Natural killer cell treated with Interleukin-12 subunit alpha and Interleukin-12 subunit beta and Interleukin-15 and Interleukin-18, amount 100 ng/mL, for 72 hours (primary cell): ENCODE results near the gene G3BP2. TPM values are rescaled to one million over a fixed set of nuclear protein-coding genes. Genes with fewer than 3 reads are reported as not detected.
"Not testable (repeated sequence)": the region's sequence is repeated elsewhere in the genome, so short reads cannot be mapped to it uniquely, and the experiment has no call there.

Experiments used
- ATAC-seq, 2 donors: fragments of 150-1000 bp; cut with Tn5 transposase in 1 of 2; sonication (Bioruptor Pico), chemical (Tn5 transposase) in 1 of 2; 2 replicates each; pipeline ENCODE4 v1.10.0; 2021
- DNase-seq: peaks from one replicate; pipeline ENCODE4 v3.0.0; 2022; ENCODE audit warnings: low spot score
- H3K27ac Mint-ChIP-seq, 2 donors: 1 replicate in 1 of 2; 2 replicates in 1 of 2; pipeline ENCODE4 v1.8.0; 2022; ENCODE audit warnings: mixed read lengths in 2 of 2, mild to moderate bottlenecking in 1 of 2, moderate library complexity in 1 of 2
- H3K27me3 Mint-ChIP-seq, 2 donors: 1 replicate in 1 of 2; 2 replicates in 1 of 2; pipeline ENCODE4 v1.8.0; 2022; ENCODE audit warnings: mixed read lengths in 2 of 2
- H3K36me3 Mint-ChIP-seq: one replicate; pipeline ENCODE4 v1.8.0; 2022; ENCODE audit warnings: mixed read lengths
- H3K4me1 Mint-ChIP-seq, 2 donors: 1 replicate in 1 of 2; 2 replicates in 1 of 2; pipeline ENCODE4 v1.8.0; 2022; ENCODE audit warnings: low read depth in 2 of 2, mixed read lengths in 2 of 2, mild to moderate bottlenecking in 1 of 2
- H3K4me3 Mint-ChIP-seq: one replicate; pipeline ENCODE4 v1.8.0; 2022; ENCODE audit warnings: mixed read lengths
- H3K9me3 Mint-ChIP-seq: 2 replicates; pipeline ENCODE4 v1.8.0; 2022; ENCODE audit warnings: mixed read lengths
- total RNA-seq, 2 donors: library from RNA; stranded (reverse); gene quantifications; one replicate each; pipeline ENCODE4 v1.2.3, GENCODE V29; 2022

G3BP2 gene
- total RNA-seq, 2 donors from 2014 or later: 107 to 159 TPM

GRCh38 chr4:75673959-75674328 is 733 bp upstream of the G3BP2 start:
- Mint-ChIP-seq H3K9me3 (no peaks in the 10 kb centered on the region), H3K27me3 (no peaks in the 10 kb centered on the region), H3K4me3 (peak overlapping the region; percentile 98), H3K27ac (peak overlapping the region; percentile 100), H3K36me3 (no peaks in the 10 kb centered on the region), H3K4me1 (peaks cover 30 to 33% of the 10 kb centered on the region in 2 donors)
- no peak for ATAC-seq
- DNase-seq: no peak

DNA sequence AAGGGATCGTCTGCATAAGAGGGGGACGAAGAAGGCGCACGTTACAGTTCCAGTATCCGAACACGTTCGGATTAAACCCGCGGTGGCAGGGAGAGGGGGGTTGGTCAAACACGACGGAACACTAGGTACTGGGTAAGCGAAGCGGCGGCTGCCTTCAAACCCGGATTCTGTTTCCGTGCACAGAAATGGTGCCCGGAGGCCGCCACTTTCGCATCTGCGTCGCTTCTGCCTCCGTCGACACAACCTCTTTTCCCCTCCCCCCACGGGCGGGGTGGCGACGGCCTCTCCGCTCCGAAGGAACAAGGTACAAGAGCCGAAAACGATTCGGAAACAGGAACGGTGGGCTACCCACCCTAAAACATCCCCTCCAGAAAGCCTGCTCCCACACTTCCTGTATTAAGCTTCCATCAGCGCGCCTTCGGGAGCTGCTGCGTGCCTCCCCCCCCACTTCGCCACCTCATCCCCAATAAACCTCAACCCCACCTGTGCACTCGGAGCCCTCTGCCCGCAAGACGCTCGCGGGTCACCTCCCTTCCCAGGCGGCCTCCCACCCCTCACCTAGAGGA is 667 bp downstream of the G3BP2 start:
- peaks cover 42 to 47% of the 10 kb centered on the region in 2 donors for H3K4me1 Mint-ChIP-seq
- H3K36me3 Mint-ChIP-seq: no peaks in the 10 kb centered on the region
- H3K27ac Mint-ChIP-seq: peak overlapping the region; percentile 100

DNA sequence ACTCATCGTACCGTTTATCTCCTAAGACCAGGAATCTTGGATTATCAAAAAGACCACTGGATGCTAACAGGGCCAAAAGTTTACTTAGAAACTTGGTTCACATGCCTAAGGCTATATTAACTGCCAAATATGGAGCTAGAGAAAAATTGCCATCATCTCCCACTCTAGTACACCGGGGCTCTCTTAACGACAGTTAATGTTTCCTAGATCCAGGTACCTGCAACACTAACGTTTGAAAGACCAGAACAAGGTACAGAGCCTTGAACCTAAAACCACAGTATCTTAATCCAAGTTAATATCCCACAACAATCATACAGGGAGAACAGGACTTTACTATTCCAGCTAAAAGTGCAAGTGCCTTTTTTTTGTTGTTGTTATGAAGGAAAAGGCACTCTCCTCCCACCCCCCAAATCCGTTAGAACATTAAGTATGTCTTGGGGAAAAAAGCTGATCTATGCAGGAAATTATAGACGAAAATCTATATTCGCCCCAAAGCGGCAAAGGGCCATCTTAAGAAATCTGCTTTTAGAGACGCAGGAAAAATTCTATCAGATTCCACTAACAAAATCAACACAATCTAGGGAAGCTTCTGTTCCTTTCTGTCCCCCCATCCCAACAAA is 1.3 kb downstream of the G3BP2 start:
- peak overlapping the region; percentile 98 for H3K4me3 Mint-ChIP-seq
- H3K4me1 Mint-ChIP-seq: peaks cover 45 to 51% of the 10 kb centered on the region in 2 donors
- no peaks in the 10 kb centered on the region for H3K9me3 Mint-ChIP-seq
- no peaks in the 10 kb centered on the region for H3K36me3 Mint-ChIP-seq
- ATAC-seq (no peak), DNase-seq (no peak)
- H3K27me3 Mint-ChIP-seq: no peaks in the 10 kb centered on the region
- H3K27ac Mint-ChIP-seq: peak overlapping the region; percentile 100

More for the DNA sequence above, 667 bp downstream of the G3BP2 start:
- Mint-ChIP-seq H3K9me3 (no peaks in the 10 kb centered on the region), H3K27me3 (no peaks in the 10 kb centered on the region), H3K4me3 (peak overlapping the region; percentile 98)
- DNase-seq (peak; percentile 85), ATAC-seq (peak; percentile 33 to 46)

GRCh38 chr4:75668596-75668995 is 4.6 kb downstream of the G3BP2 start:
- ATAC-seq (no peak), DNase-seq (no peak)
- H3K27ac Mint-ChIP-seq: peak overlapping the region; percentile 1 to 13
- H3K36me3 Mint-ChIP-seq: no peaks in the 10 kb centered on the region
- H3K27me3 Mint-ChIP-seq: no peaks in the 10 kb centered on the region
- peaks cover 46 to 64% of the 10 kb centered on the region in 2 donors for H3K4me1 Mint-ChIP-seq
- no peaks in the 10 kb centered on the region for H3K9me3 Mint-ChIP-seq
- peak overlapping the region; percentile 40 for H3K4me3 Mint-ChIP-seq

DNA sequence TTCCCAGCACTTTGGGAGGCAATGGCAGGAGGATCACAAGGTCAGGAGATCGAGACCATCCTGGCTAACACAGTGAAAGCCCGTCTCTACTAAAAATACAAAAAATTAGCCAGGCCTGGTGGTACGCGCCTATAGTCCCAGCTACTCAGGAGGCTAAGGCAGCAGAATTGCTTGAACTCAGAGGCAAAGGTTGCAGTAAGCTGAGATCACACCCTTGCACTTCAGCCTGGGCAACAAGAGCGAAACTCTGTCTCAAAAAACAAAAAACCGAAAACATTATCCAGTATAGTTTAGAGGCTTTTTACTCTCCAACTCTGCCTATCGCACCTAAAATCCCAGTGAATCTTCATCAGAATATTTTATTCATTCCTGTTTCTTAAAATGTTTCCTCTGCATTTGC is 5.6 kb downstream of the G3BP2 start:
- H3K4me1 Mint-ChIP-seq: peaks cover 46 to 65% of the 10 kb centered on the region in 2 donors
- not testable (repeated sequence) for DNase-seq, ATAC-seq, H3K9me3 Mint-ChIP-seq, H3K27me3 Mint-ChIP-seq, H3K36me3 Mint-ChIP-seq
- H3K27ac Mint-ChIP-seq: peak overlapping the region; percentile 18 to 40
- peak overlapping the region; percentile 13 for H3K4me3 Mint-ChIP-seq

GRCh38 chr4:75666299-75666698 is 6.9 kb downstream of the G3BP2 start:
- DNase-seq (no peak), ATAC-seq (no peak)
- no peak overlapping the region for H3K4me3 Mint-ChIP-seq
- no peaks in the 10 kb centered on the region for H3K27me3 Mint-ChIP-seq
- peaks cover 5% of the 10 kb centered on the region for H3K36me3 Mint-ChIP-seq
- H3K27ac Mint-ChIP-seq: peak overlapping the region; percentile 5 to 72
- no peaks in the 10 kb centered on the region for H3K9me3 Mint-ChIP-seq
- peaks cover 42 to 60% of the 10 kb centered on the region in 2 donors for H3K4me1 Mint-ChIP-seq

DNA sequence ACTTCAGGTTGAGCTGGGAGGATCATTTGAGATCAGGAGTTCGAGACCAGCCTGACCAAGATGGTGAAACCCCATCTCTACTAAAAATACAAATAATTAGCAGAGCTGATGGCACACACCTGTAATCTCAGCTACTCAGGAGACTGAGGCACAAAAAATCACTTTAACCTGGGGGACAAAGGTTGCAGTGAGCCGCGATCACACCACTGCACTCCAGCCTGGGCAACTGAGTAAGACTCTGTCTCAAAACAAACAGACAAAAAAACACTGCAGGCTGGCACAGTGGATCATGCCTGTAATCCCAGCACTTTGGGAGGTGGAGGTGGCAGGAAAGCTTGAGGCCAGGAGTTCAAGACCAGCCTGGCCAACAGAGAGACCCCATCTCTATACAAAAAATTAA is 8.6 kb downstream of the G3BP2 start:
- not testable (repeated sequence) for ATAC-seq, H3K4me3 Mint-ChIP-seq, H3K27me3 Mint-ChIP-seq, H3K36me3 Mint-ChIP-seq, DNase-seq, H3K9me3 Mint-ChIP-seq
- H3K4me1 Mint-ChIP-seq: peaks cover 35 to 50% of the 10 kb centered on the region in 2 donors
- H3K27ac Mint-ChIP-seq: peak overlapping the region in 1 of 2 donors; percentile 72

- DNase-seq: no peak
- Mint-ChIP-seq H3K4me3 (no peak overlapping the region), H3K27me3 (no peaks in the 10 kb centered on the region), H3K36me3 (peaks cover 12% of the 10 kb centered on the region), H3K27ac (no peak overlapping the region), H3K9me3 (no peaks in the 10 kb centered on the region), H3K4me1 (peaks cover 24 to 36% of the 10 kb centered on the region in 2 donors)
- ATAC-seq: no peak
Measured at GRCh38 chr4:75662626-75663025, 10.6 kb downstream of the G3BP2 start.

- peaks cover 15% of the 10 kb centered on the region for H3K36me3 Mint-ChIP-seq
- H3K4me1 Mint-ChIP-seq: peaks cover 22 to 24% of the 10 kb centered on the region in 2 donors
- DNase-seq (no peak), ATAC-seq (no peak)
- H3K4me3 Mint-ChIP-seq: no peak overlapping the region
- H3K27me3 Mint-ChIP-seq: no peaks in the 10 kb centered on the region
- no peak overlapping the region for H3K27ac Mint-ChIP-seq
- no peaks in the 10 kb centered on the region for H3K9me3 Mint-ChIP-seq
Measured at GRCh38 chr4:75660491-75660890, 12.7 kb downstream of the G3BP2 start.

DNA sequence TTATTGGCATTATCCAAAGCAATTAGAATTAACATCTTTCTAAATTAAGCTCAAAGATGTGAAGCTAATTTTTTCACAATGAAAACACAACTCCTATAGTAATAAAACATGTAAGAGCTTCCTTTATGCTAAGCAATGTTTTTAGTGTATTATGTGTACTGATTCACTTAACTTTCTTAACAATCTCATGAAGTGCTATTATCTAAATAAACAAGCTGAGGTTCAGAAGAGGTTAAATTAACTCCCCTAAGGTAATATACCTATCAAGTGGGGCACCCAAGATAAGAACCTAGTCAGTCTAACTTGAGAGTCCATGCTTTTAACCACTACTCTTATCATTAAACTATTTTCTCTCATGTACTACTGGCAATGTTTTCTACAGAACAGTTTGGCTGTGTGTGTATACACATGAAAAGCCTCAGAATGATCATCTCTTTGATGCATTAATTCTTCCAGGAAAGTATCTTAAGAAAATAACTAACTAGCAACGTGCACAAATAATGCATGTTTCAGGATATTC is 13.6 kb downstream of the G3BP2 start:
- Mint-ChIP-seq H3K9me3 (no peaks in the 10 kb centered on the region), H3K36me3 (peaks cover 21% of the 10 kb centered on the region), H3K27me3 (no peaks in the 10 kb centered on the region), H3K27ac (no peak overlapping the region), H3K4me1 (peaks cover 22 to 27% of the 10 kb centered on the region in 2 donors), H3K4me3 (no peak overlapping the region)
- no peak for ATAC-seq
- no peak for DNase-seq

DNA sequence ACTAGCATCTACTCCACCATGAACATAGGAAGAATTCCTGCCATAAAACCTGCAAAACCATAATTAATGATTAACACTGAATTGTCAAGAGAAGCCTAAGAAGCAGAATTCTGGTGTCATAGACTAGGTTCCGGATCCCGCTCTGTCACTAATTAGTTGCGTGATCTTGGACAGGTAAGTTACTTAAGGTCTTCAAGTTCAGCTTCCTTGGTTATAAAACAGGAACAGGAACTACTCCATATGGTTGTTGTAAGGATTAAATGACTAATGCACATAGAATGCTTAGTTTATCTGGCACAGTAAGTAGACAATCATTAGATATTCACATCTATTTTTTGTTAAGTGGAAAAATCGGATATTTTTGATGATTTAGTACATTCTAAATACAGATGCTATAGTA is 14.3 kb downstream of the G3BP2 start:
- Mint-ChIP-seq H3K36me3 (peaks cover 26% of the 10 kb centered on the region), H3K4me1 (peaks cover 22 to 34% of the 10 kb centered on the region in 2 donors), H3K27me3 (no peaks in the 10 kb centered on the region), H3K27ac (no peak overlapping the region), H3K4me3 (no peak overlapping the region), H3K9me3 (no peaks in the 10 kb centered on the region)
- no peak for DNase-seq
- no peak for ATAC-seq

GRCh38 chr4:75655562-75655961 is 17.6 kb downstream of the G3BP2 start:
- DNase-seq: no peak
- H3K36me3 Mint-ChIP-seq: peaks cover 21% of the 10 kb centered on the region
- H3K4me1 Mint-ChIP-seq: peaks cover 20 to 28% of the 10 kb centered on the region in 2 donors

DNA sequence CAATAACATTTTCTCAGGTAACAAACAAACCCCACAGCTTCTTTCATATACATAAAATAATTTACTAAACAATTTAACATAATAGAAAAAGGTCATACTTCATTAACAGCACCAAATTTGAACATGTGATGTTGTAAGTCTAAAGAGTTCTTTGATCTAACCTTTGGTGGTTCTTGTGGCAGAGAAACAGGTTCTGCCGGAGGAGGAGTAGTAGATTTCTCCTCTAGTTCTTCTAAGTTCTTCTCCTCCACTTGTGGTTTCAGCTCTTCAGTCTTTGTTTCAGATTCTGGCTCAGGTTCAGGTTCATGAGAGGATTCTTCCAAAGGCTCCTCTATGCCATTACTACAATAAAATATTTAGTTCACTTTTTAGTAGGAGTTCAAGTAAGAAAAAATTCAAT is 18.3 kb downstream of the G3BP2 start:
- Mint-ChIP-seq H3K27me3 (no peaks in the 10 kb centered on the region), H3K27ac (peak overlapping the region; percentile 67 to 80), H3K4me3 (peak overlapping the region; percentile 14), H3K9me3 (no peaks in the 10 kb centered on the region), H3K4me1 (peaks cover 18 to 28% of the 10 kb centered on the region in 2 donors), H3K36me3 (peaks cover 21% of the 10 kb centered on the region)
- ATAC-seq (no peak), DNase-seq (no peak)

More at GRCh38 chr4:75655562-75655961, 17.6 kb downstream of the G3BP2 start:
- Mint-ChIP-seq H3K4me3 (no peak overlapping the region), H3K27me3 (no peaks in the 10 kb centered on the region), H3K9me3 (no peaks in the 10 kb centered on the region), H3K27ac (peak overlapping the region; percentile 67 to 80)
- peak in 1 of 2 donors; percentile 54 for ATAC-seq

GRCh38 chr4:75653845-75654503 is 19.2 kb downstream of the G3BP2 start:
- peak overlapping the region; percentile 67 to 80 for H3K27ac Mint-ChIP-seq
- H3K9me3 Mint-ChIP-seq: no peaks in the 10 kb centered on the region
- H3K27me3 Mint-ChIP-seq: no peaks in the 10 kb centered on the region
- no peak for ATAC-seq
- peaks cover 21% of the 10 kb centered on the region for H3K36me3 Mint-ChIP-seq
- H3K4me1 Mint-ChIP-seq: peaks cover 18 to 28% of the 10 kb centered on the region in 2 donors
- DNase-seq: no peak
- H3K4me3 Mint-ChIP-seq: peak overlapping the region; percentile 25
